HepG2 (cell line): Measurements from ENCODE around the gene PRKAR1A. TPM values are rescaled to one million over a fixed set of nuclear protein-coding genes. Genes with fewer than 3 reads are reported as not detected.

ENCODE experiments used
- ASH2L ChIP-seq: fragments of 300-600, 200-600 bp; sonication (generic); IDR thresholded peaks from 2 replicates; pipeline ENCODE4 v1.7.0; 2017; ENCODE audit warnings: low read depth, mild to moderate bottlenecking, moderate library complexity, mixed read lengths, low read length; ENCODE audit not compliant: insufficient read length
- GABPA ChIP-seq, 2 experiments: IDR thresholded peaks; 2 replicates each; pipeline ENCODE4 v1.6.1; 2011 to 2016; ENCODE audit warnings: low read depth in 2 of 2, low read length in 1 of 2, missing biosample characterization in 1 of 2, missing genetic modification characterization in 1 of 2
- HES4 ChIP-seq: sonication (generic); formaldehyde crosslinking; IDR thresholded peaks from 2 replicates; pipeline ENCODE4 v1.9.0; 2021; ENCODE audit warnings: mild to moderate bottlenecking, missing genetic modification reagents, borderline replicate concordance
- JUNB ChIP-seq: sonication (generic); formaldehyde crosslinking; IDR thresholded peaks from 2 replicates; pipeline ENCODE4 v1.8.0; 2022; ENCODE audit warnings: missing genetic modification reagents, mild to moderate bottlenecking, borderline replicate concordance
- MIXL1 ChIP-seq: IDR thresholded peaks from 2 replicates; pipeline ENCODE4 v1.6.1; 2016
- NCOA5 ChIP-seq: sonication (generic); formaldehyde crosslinking; IDR thresholded peaks from 2 replicates; pipeline ENCODE4 v1.4.0; 2020; ENCODE audit warnings: missing genetic modification reagents
- PAX8 ChIP-seq: sonication (generic); formaldehyde crosslinking; IDR thresholded peaks from 2 replicates; pipeline ENCODE4 v1.8.0; 2022; ENCODE audit warnings: mild to moderate bottlenecking, missing genetic modification reagents, borderline replicate concordance
- REPIN1 ChIP-seq: sonication (generic); formaldehyde crosslinking; IDR thresholded peaks from 2 replicates; pipeline ENCODE4 v1.8.0; 2022; ENCODE audit warnings: missing genetic modification reagents, low read depth, mild to moderate bottlenecking, borderline replicate concordance
- SNRNP70 ChIP-seq: fragments of 200-400 bp; formaldehyde crosslinking; IDR thresholded peaks from 2 replicates; pipeline ENCODE4 v1.6.1; 2017; ENCODE audit warnings: mild to moderate bottlenecking, low read depth, low read length, moderate library complexity
- SOX13 ChIP-seq, 3 experiments: fragments of 450-650 bp in 1 of 3; sonication (generic) in 1 of 3; formaldehyde crosslinking in 1 of 3; IDR thresholded peaks in 2 of 3; conservative IDR thresholded peaks in 1 of 3; 2 replicates each; pipeline versions ENCODE4 v1.5.0 to v1.6.1; 2016 to 2020; ENCODE audit warnings: antibody characterized with exemption in 1 of 3, mild to moderate bottlenecking in 1 of 3, missing compliant biosample characterization in 1 of 3, missing genetic modification reagents in 1 of 3, moderate library complexity in 1 of 3
- TMF1 ChIP-seq: sonication (generic); formaldehyde crosslinking; IDR thresholded peaks from 2 replicates; pipeline ENCODE4 v1.8.1; 2022; ENCODE audit warnings: low read depth, missing genetic modification reagents
- ZNF230 ChIP-seq: sonication (generic); formaldehyde crosslinking; IDR thresholded peaks from 2 replicates; pipeline ENCODE4 v1.4.0; 2020; ENCODE audit warnings: mild to moderate bottlenecking, missing genetic modification reagents
- ZNF235 ChIP-seq: sonication (generic); formaldehyde crosslinking; IDR thresholded peaks from 2 replicates; pipeline ENCODE4 v1.8.1; 2023; ENCODE audit warnings: mild to moderate bottlenecking, missing genetic modification reagents, borderline replicate concordance
- ZNF263 ChIP-seq: sonication (generic); formaldehyde crosslinking; IDR thresholded peaks from 2 replicates; pipeline ENCODE4 v1.4.0; 2020; ENCODE audit warnings: missing genetic modification reagents
- ZNF350 ChIP-seq: sonication (generic); formaldehyde crosslinking; IDR thresholded peaks from 2 replicates; pipeline ENCODE4 v1.4.0; 2020; ENCODE audit warnings: mild to moderate bottlenecking, low read depth, missing genetic modification reagents, borderline replicate concordance
- ZNF451 ChIP-seq: sonication (generic); formaldehyde crosslinking; IDR thresholded peaks from 2 replicates; pipeline ENCODE4 v1.5.0; 2020; ENCODE audit warnings: mild to moderate bottlenecking, missing genetic modification reagents
- ZNF501 ChIP-seq: sonication (generic); formaldehyde crosslinking; IDR thresholded peaks from 2 replicates; pipeline ENCODE4 v1.5.1; 2020; ENCODE audit warnings: mild to moderate bottlenecking, moderate library complexity, missing genetic modification reagents
- ZNF660 ChIP-seq: sonication (generic); formaldehyde crosslinking; IDR thresholded peaks from 2 replicates; pipeline ENCODE4 v1.5.1; 2020; ENCODE audit warnings: mild to moderate bottlenecking, low read depth, missing genetic modification reagents, borderline replicate concordance
- ZNF678 ChIP-seq: sonication (generic); formaldehyde crosslinking; IDR thresholded peaks from 2 replicates; pipeline ENCODE4 v1.4.0; 2020; ENCODE audit warnings: mild to moderate bottlenecking, missing genetic modification reagents
- ZNF703 ChIP-seq: sonication (generic); formaldehyde crosslinking; IDR thresholded peaks from 2 replicates; pipeline ENCODE4 v1.5.1; 2020; ENCODE audit warnings: missing genetic modification reagents, mild to moderate bottlenecking, moderate library complexity, borderline replicate concordance
- ZNF720 ChIP-seq: sonication (generic); formaldehyde crosslinking; IDR thresholded peaks from 2 replicates; pipeline ENCODE4 v1.4.0; 2020; ENCODE audit warnings: missing genetic modification reagents
- ZNF761 ChIP-seq: sonication (generic); formaldehyde crosslinking; conservative IDR thresholded peaks from 2 replicates; pipeline ENCODE4 v1.4.0; 2020; ENCODE audit warnings: mild to moderate bottlenecking, missing genetic modification reagents
- ZNF790 ChIP-seq: sonication (generic); formaldehyde crosslinking; IDR thresholded peaks from 2 replicates; pipeline ENCODE4 v1.8.0; 2022; ENCODE audit warnings: missing genetic modification reagents, mild to moderate bottlenecking, borderline replicate concordance
- ZNF839 ChIP-seq: sonication (generic); formaldehyde crosslinking; IDR thresholded peaks from 2 replicates; pipeline ENCODE4 v1.4.0; 2020; ENCODE audit warnings: missing genetic modification reagents, mild to moderate bottlenecking, borderline replicate concordance
- polyA plus RNA-seq, 8 experiments: library from polyadenylated mRNA; depleted of rRNA in 3 of 8; stranded (reverse) in 7 of 8; unstranded in 1 of 8; fragments of >200 nt; fragmentation: Illumina TruSeq in 4 of 8; extraction: Trizol in 4 of 8; gene quantifications; 2 replicates each; pipeline versions ENCODE4 v1.2.1 to v1.2.3, GENCODE V29; 2011 to 2016; ENCODE audit warnings: low read depth in 4 of 8, missing spikeins in 1 of 8, mixed read lengths in 1 of 8; ENCODE audit not compliant: insufficient read depth in 1 of 8
- total RNA-seq, 5 experiments: library from RNA; depleted of rRNA; stranded (reverse); fragments of >200 nt; fragmentation: Illumina TruSeq; extraction: Trizol; gene quantifications; 2 replicates each; pipeline ENCODE4 v1.2.3, GENCODE V29; 2016; ENCODE audit warnings: low read depth in 1 of 5
- TF ChIP-seq, protein P1 (sequence below): sonication (generic); formaldehyde crosslinking; IDR thresholded peaks from 2 replicates; pipeline ENCODE4 v1.4.0; 2020; ENCODE audit warnings: missing genetic modification reagents
- TF ChIP-seq, protein P2 (sequence below), 2 experiments: fragments of 450-650 bp in 1 of 2; sonication (generic) in 1 of 2; formaldehyde crosslinking; IDR thresholded peaks; 2 replicates each; pipeline versions ENCODE4 v1.5.0 to v1.8.0; 2020 to 2022; ENCODE audit warnings: mild to moderate bottlenecking in 1 of 2, missing genetic modification reagents in 1 of 2

PRKAR1A gene
- total and polyA plus RNA-seq, 2 of the 13 experiments (the other 11 are each of a cell fraction or from before 2014, with no cell fraction given) = 265 to 266 TPM

DNA sequence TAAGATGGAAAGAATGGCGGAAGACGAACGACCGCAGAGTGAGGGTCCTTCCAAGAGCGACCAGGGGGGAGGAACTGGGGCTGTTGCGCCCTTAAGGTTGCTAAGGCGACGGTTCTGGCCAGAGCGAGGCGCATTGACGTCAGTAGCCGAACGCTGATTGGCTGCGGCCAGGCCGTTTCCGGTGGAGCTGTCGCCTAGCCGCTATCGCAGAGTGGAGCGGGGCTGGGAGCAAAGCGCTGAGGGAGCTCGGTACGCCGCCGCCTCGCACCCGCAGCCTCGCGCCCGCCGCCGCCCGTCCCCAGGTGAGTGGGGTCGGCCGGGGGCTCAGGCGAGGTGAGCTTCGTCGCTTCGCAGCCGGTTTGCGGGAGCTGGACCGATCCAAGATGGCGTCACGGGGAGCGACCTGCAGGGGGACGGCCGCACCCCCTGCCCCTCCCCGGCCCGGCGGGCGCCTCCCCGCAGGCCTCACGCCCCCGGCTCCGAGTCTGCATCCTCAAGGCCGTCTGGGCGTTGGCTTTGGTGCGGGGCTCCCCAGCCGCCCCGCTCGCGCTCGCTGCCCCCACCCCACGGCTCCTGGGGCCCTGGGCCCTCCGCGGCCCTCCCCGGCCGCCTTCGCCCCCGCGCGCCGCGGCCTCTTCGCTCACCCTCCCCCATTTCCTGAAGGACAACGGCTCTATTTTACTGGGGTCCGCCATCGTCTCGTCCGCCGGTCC, at the start of gene PRKAR1A (continued):
- TF ChIP-seq NCOA5 (CRISPR knock-in tag) = no peak
- TF ChIP-seq, protein P1, sequence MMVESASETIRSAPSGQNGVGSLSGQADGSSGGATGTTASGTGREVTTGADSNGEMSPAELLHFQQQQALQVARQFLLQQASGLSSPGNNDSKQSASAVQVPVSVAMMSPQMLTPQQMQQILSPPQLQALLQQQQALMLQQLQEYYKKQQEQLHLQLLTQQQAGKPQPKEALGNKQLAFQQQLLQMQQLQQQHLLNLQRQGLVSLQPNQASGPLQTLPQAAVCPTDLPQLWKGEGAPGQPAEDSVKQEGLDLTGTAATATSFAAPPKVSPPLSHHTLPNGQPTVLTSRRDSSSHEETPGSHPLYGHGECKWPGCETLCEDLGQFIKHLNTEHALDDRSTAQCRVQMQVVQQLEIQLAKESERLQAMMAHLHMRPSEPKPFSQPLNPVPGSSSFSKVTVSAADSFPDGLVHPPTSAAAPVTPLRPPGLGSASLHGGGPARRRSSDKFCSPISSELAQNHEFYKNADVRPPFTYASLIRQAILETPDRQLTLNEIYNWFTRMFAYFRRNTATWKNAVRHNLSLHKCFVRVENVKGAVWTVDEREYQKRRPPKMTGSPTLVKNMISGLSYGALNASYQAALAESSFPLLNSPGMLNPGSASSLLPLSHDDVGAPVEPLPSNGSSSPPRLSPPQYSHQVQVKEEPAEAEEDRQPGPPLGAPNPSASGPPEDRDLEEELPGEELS (CRISPR knock-in tag) = peak; percentile 61; the same call in 1 of the 2 replicates
- TF ChIP-seq TMF1 (CRISPR knock-in tag) = peak; percentile 80; the same call in 1 of the 2 replicates
- no peak for TF ChIP-seq JUNB (CRISPR knock-in tag)
- no peak for TF ChIP-seq ZNF790 (CRISPR knock-in tag)
- TF ChIP-seq ZNF678 = no peak
- TF ChIP-seq REPIN1 (CRISPR knock-in tag) = peak; percentile 87
- no peak for TF ChIP-seq ZNF230 (CRISPR knock-in tag)
- no peak for TF ChIP-seq ZNF235 (CRISPR knock-in tag)
- peak; percentile 66 for TF ChIP-seq GABPA (IDR thresholded peaks at IDR 0.05; ENCODE audit: low read depth, low read length)
- peak; percentile 88 for TF ChIP-seq GABPA (CRISPR knock-in tag; IDR thresholded peaks at IDR 0.05; ENCODE audit: low read depth)
- TF ChIP-seq PAX8 (CRISPR knock-in tag) = no peak
- TF ChIP-seq ZNF501 = no peak
- peak; percentile 6; the same call in 1 of the 2 replicates for TF ChIP-seq ZNF451
- TF ChIP-seq ZNF720 (CRISPR knock-in tag) = no peak
- TF ChIP-seq HES4 (CRISPR knock-in tag) = no peak
- TF ChIP-seq ZNF703 (CRISPR knock-in tag) = no peak
- no peak for TF ChIP-seq ZNF660 (CRISPR knock-in tag)
- TF ChIP-seq, protein P2, sequence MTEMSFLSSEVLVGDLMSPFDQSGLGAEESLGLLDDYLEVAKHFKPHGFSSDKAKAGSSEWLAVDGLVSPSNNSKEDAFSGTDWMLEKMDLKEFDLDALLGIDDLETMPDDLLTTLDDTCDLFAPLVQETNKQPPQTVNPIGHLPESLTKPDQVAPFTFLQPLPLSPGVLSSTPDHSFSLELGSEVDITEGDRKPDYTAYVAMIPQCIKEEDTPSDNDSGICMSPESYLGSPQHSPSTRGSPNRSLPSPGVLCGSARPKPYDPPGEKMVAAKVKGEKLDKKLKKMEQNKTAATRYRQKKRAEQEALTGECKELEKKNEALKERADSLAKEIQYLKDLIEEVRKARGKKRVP (CRISPR knock-in tag; IDR thresholded peaks at IDR 0.05) = no peak
- TF ChIP-seq ZNF263 (CRISPR knock-in tag) = no peak; the same call in 1 of the 2 replicates
- TF ChIP-seq ASH2L = no peak
- no peak for TF ChIP-seq MIXL1 (CRISPR knock-in tag)
- no peak for TF ChIP-seq SOX13 (IDR thresholded peaks at IDR 0.05)
- TF ChIP-seq SOX13 (CRISPR knock-in tag; conservative IDR thresholded peaks at IDR 0.05 in 1 of 2, IDR thresholded peaks at IDR 0.05 in 1 of 2) = no peak; a peak in 1 of 4 replicates
- no peak for TF ChIP-seq ZNF761 (CRISPR knock-in tag)
- 0 out of 2 replicates have a peak, but pooled peaks have one; percentile 25 for TF ChIP-seq ZNF350 (CRISPR knock-in tag)
- no peak for TF ChIP-seq SNRNP70
- TF ChIP-seq ZNF839 (CRISPR knock-in tag) = no peak
